Activated naive CD4-positive, alpha-beta T cell treated with anti-CD3 and anti-CD28 coated beads for 36 hours (primary cell): ENCODE results near the gene USP22. TPM values are rescaled to one million over a fixed set of nuclear protein-coding genes. Genes with fewer than 3 reads are reported as not detected.

ENCODE experiments used
- CTCF ChIA-PET: fragments of 350-600 bp; sonication (Branson Sonifier 250); formaldehyde crosslinking; loops from one replicate; lab custom pipeline; 2021; ENCODE audit warnings: antibody characterized with exemption; lab: Charles Lee
- DNase-seq: peaks from one replicate; pipeline ENCODE4 v3.0.0-alpha.2; 2020
- H3K27ac Mint-ChIP-seq: one replicate; pipeline ENCODE4 v1.8.0; 2021; ENCODE audit warnings: mild to moderate bottlenecking, mixed read lengths
- H3K27me3 Mint-ChIP-seq: one replicate; pipeline ENCODE4 v1.8.0; 2021; ENCODE audit warnings: low read depth, mixed read lengths
- H3K36me3 Mint-ChIP-seq: one replicate; pipeline ENCODE4 v1.8.0; 2021; ENCODE audit warnings: low read depth, mixed read lengths
- H3K4me1 Mint-ChIP-seq: one replicate; pipeline ENCODE4 v1.8.0; 2021; ENCODE audit warnings: low read depth, mixed read lengths
- H3K4me3 Mint-ChIP-seq: one replicate; pipeline ENCODE4 v1.8.0; 2021; ENCODE audit warnings: mild to moderate bottlenecking, moderate library complexity, mixed read lengths
- H3K9me3 Mint-ChIP-seq: one replicate; pipeline ENCODE4 v1.8.0; 2021; ENCODE audit warnings: mixed read lengths
- intact Hi-C: fragments of 100-400 bp; cut with micrococcal nuclease; formaldehyde crosslinking; loops from one replicate; pipeline ENCODE4 v1.15.1; 2023
- total RNA-seq, 2 experiments: library from RNA; stranded (reverse); gene quantifications; one replicate each; pipeline ENCODE4 v1.2.3, GENCODE V29; 2021

The USP22 gene
- total RNA-seq, 2 experiments from 2014 or later: 140 to 144 TPM

GRCh38 chr17:20996724-20997615 is 45.8 kb downstream of the USP22 start:
- peaks cover 10% of the 10 kb centered on the region for H3K36me3 Mint-ChIP-seq
- intact Hi-C loops: no loop called here
- no peaks in the 10 kb centered on the region for H3K9me3 Mint-ChIP-seq
- no peaks in the 10 kb centered on the region for H3K27me3 Mint-ChIP-seq
- DNase-seq: no peak
- peaks cover 30% of the 10 kb centered on the region for H3K4me1 Mint-ChIP-seq
- CTCF ChIA-PET: no interaction called here
- H3K27ac Mint-ChIP-seq: no peak overlapping the region
- H3K4me3 Mint-ChIP-seq: no peak overlapping the region

GRCh38 chr17:20995873-20996723 is 46.7 kb downstream of the USP22 start:
- Mint-ChIP-seq H3K4me1 (peaks cover 23% of the 10 kb centered on the region), H3K36me3 (peaks cover 4% of the 10 kb centered on the region), H3K4me3 (no peak overlapping the region), H3K27ac (no peak overlapping the region), H3K27me3 (no peaks in the 10 kb centered on the region), H3K9me3 (no peaks in the 10 kb centered on the region)
- no peak for DNase-seq
- CTCF ChIA-PET: no interaction called here
- intact Hi-C loops: no loop called here

- H3K27ac Mint-ChIP-seq: no peak overlapping the region
- CTCF ChIA-PET: no interaction called here
- H3K27me3 Mint-ChIP-seq: no peaks in the 10 kb centered on the region
- DNase-seq: no peak
- peaks cover 18% of the 10 kb centered on the region for H3K4me1 Mint-ChIP-seq
- H3K9me3 Mint-ChIP-seq: no peaks in the 10 kb centered on the region
- no peak overlapping the region for H3K4me3 Mint-ChIP-seq
- intact Hi-C loops: no loop called here
- peaks cover 2% of the 10 kb centered on the region for H3K36me3 Mint-ChIP-seq
These were observed 47.5 kb downstream of the USP22 start for GRCh38 chr17:20995164-20995872.

GRCh38 chr17:20994779-20995149 is 48.0 kb downstream of the USP22 start:
- Mint-ChIP-seq H3K27ac (no peak overlapping the region), H3K36me3 (peaks cover 2% of the 10 kb centered on the region), H3K27me3 (no peaks in the 10 kb centered on the region), H3K4me3 (no peak overlapping the region), H3K9me3 (no peaks in the 10 kb centered on the region), H3K4me1 (peaks cover 14% of the 10 kb centered on the region)
- CTCF ChIA-PET: interaction anchor here (0.6 kb wide), 1 partner anchor 192 kb away, joined by 3 read pairs; no protein-coding TSS in a partner anchor
- intact Hi-C loops: no loop called here
- DNase-seq: no peak

GRCh38 chr17:20993863-20994778 is 48.7 kb downstream of the USP22 start:
- intact Hi-C loops: loop anchor here (1.0 to 2.0 kb wide), 4 partner anchors 50 to 193 kb away; no protein-coding TSS in a partner anchor
- Mint-ChIP-seq H3K4me3 (no peak overlapping the region), H3K4me1 (peaks cover 8% of the 10 kb centered on the region), H3K9me3 (no peaks in the 10 kb centered on the region), H3K27me3 (no peaks in the 10 kb centered on the region), H3K27ac (no peak overlapping the region), H3K36me3 (no peaks in the 10 kb centered on the region)
- CTCF ChIA-PET: interaction anchor here (0.6 to 2.0 kb wide), 8 partner anchors 8 to 191 kb away, joined by 3 to 18 read pairs (median 4); no protein-coding TSS in a partner anchor
- DNase-seq: no peak

GRCh38 chr17:20992987-20993862 is 49.6 kb downstream of the USP22 start:
- H3K27ac Mint-ChIP-seq: no peak overlapping the region
- intact Hi-C loops: loop anchor here (1.0 to 2.0 kb wide), 4 partner anchors 49 to 192 kb away; no protein-coding TSS in a partner anchor
- CTCF ChIA-PET: interaction anchor here (0.5 to 2.0 kb wide), 15 partner anchors 9 to 293 kb away, joined by 3 to 18 read pairs (median 4); no protein-coding TSS in a partner anchor

GRCh38 chr17:20992416-20992815 is 50.4 kb downstream of the USP22 start:
- DNase-seq: no peak
- H3K9me3 Mint-ChIP-seq: no peaks in the 10 kb centered on the region
- intact Hi-C loops: loop anchor here (2.0 kb wide), 1 partner anchor 96 kb away; no protein-coding TSS in a partner anchor

More at GRCh38 chr17:20992987-20993862, 49.6 kb downstream of the USP22 start:
- no peaks in the 10 kb centered on the region for H3K36me3 Mint-ChIP-seq
- H3K4me1 Mint-ChIP-seq: no peaks in the 10 kb centered on the region
- no peak overlapping the region for H3K4me3 Mint-ChIP-seq
- no peaks in the 10 kb centered on the region for H3K9me3 Mint-ChIP-seq
- no peaks in the 10 kb centered on the region for H3K27me3 Mint-ChIP-seq
- DNase-seq: peak; percentile 82

GRCh38 chr17:20991276-20992037 is 51.4 kb downstream of the USP22 start:
- CTCF ChIA-PET: interaction anchor here (1.1 kb wide), 1 partner anchor 35 kb away, joined by 3 read pairs; no protein-coding TSS in a partner anchor

More at GRCh38 chr17:20992416-20992815, 50.4 kb downstream of the USP22 start:
- no peaks in the 10 kb centered on the region for H3K27me3 Mint-ChIP-seq
- H3K4me1 Mint-ChIP-seq: no peaks in the 10 kb centered on the region
- H3K4me3 Mint-ChIP-seq: no peak overlapping the region
- CTCF ChIA-PET: interaction anchor here (0.9 to 2.0 kb wide), 8 partner anchors 9 to 294 kb away, joined by 3 to 18 read pairs (median 5); no protein-coding TSS in a partner anchor
- H3K36me3 Mint-ChIP-seq: no peaks in the 10 kb centered on the region
- no peak overlapping the region for H3K27ac Mint-ChIP-seq

GRCh38 chr17:20989991-20990855 is 52.6 kb downstream of the USP22 start:
- CTCF ChIA-PET: interaction anchor here (1.1 kb wide), 1 partner anchor 34 kb away, joined by 3 read pairs; no protein-coding TSS in a partner anchor
- no peak for DNase-seq
- Mint-ChIP-seq H3K36me3 (no peaks in the 10 kb centered on the region), H3K27me3 (no peaks in the 10 kb centered on the region), H3K4me1 (no peaks in the 10 kb centered on the region), H3K27ac (no peak overlapping the region), H3K9me3 (no peaks in the 10 kb centered on the region), H3K4me3 (no peak overlapping the region)
- intact Hi-C loops: no loop called here

More at GRCh38 chr17:20991276-20992037, 51.4 kb downstream of the USP22 start:
- DNase-seq: no peak
- no peak overlapping the region for H3K4me3 Mint-ChIP-seq
- H3K27me3 Mint-ChIP-seq: no peaks in the 10 kb centered on the region
- no peaks in the 10 kb centered on the region for H3K9me3 Mint-ChIP-seq
- H3K36me3 Mint-ChIP-seq: no peaks in the 10 kb centered on the region
- no peak overlapping the region for H3K27ac Mint-ChIP-seq
- intact Hi-C loops: loop anchor here (2.0 kb wide), 1 partner anchor 95 kb away; no protein-coding TSS in a partner anchor
- H3K4me1 Mint-ChIP-seq: no peaks in the 10 kb centered on the region
